H1 (cell line): Measurements from ENCODE around the gene SVIL. TPM values are rescaled to one million over a fixed set of nuclear protein-coding genes. Genes with fewer than 3 reads are reported as not detected.

ENCODE experiments used
- CTCF ChIA-PET: fragments of 300-600 bp; sonication (Branson Sonifier 250); formaldehyde crosslinking; loops from one replicate; lab custom pipeline; 2021; ENCODE audit not compliant: partially characterized antibody; lab: Charles Lee
- POLR2A ChIA-PET: fragments of 300-600 bp; sonication (Branson Sonifier 250); formaldehyde crosslinking; loops from one replicate; lab custom pipeline; 2021; ENCODE audit warnings: inconsistent platforms; ENCODE audit not compliant: partially characterized antibody; lab: Charles Lee
- DNase-seq, 2 experiments: peaks; one replicate each; pipeline versions ENCODE4 v3.0.0 to v3.0.0-alpha.2; 2010 to 2022; ENCODE audit warnings: low spot score in 2 of 2, low read depth in 1 of 2, mixed read lengths in 1 of 2
- FAIRE-seq: peaks from 2 replicates; lab custom pipeline; 2011; peaks lifted over from hg19 to GRCh38; lab: Jason Lieb, UNC
- H2AFZ ChIP-seq: 2 replicates; pipeline ENCODE4 v1.8.1; 2012; ENCODE audit warnings: low read length, inconsistent platforms
- H2AK5ac ChIP-seq: 2 replicates; pipeline ENCODE4 v1.6.1; 2013; ENCODE audit warnings: low read depth, low read length
- H2BK120ac ChIP-seq: replicated peaks from 2 replicates; pipeline ENCODE3; 2013; ENCODE audit warnings: low read depth, low read length, inconsistent platforms
- H2BK12ac ChIP-seq: 2 replicates; pipeline ENCODE4 v1.6.1; 2013; ENCODE audit warnings: low read depth, low read length
- H2BK15ac ChIP-seq: 2 replicates; pipeline ENCODE4 v1.6.1; 2013; ENCODE audit warnings: low read length
- H2BK20ac ChIP-seq: 2 replicates; pipeline ENCODE4 v1.6.1; 2013; ENCODE audit warnings: low read length
- H2BK5ac ChIP-seq: 2 replicates; pipeline ENCODE4 v1.6.1; 2013; ENCODE audit warnings: low read depth, low read length
- H3K14ac ChIP-seq: 2 replicates; pipeline ENCODE4 v1.6.1; 2013; ENCODE audit warnings: inconsistent platforms; ENCODE audit not compliant: insufficient read length
- H3K18ac ChIP-seq: 2 replicates; pipeline ENCODE4 v1.6.1; 2013; ENCODE audit warnings: low read length; ENCODE audit errors: extremely low read depth
- H3K23ac ChIP-seq: 2 replicates; pipeline ENCODE4 v1.6.1; 2013; ENCODE audit warnings: inconsistent platforms; ENCODE audit not compliant: insufficient read length
- H3K23me2 ChIP-seq: 2 replicates; pipeline ENCODE4 v1.6.1; 2013; ENCODE audit warnings: low read depth, low read length
- H3K27ac ChIP-seq: 2 replicates; pipeline ENCODE4 v1.6.1; 2011; ENCODE audit warnings: low read depth, low read length, inconsistent platforms
- H3K27me3 ChIP-seq, 4 experiments: replicated peaks in 1 of 4; 1 replicate in 1 of 4; 2 replicates in 3 of 4; pipeline versions ENCODE4 v1.6.1 to v1.8.1; 2011 to 2013; ENCODE audit warnings: low read length in 3 of 4, mild to moderate bottlenecking in 3 of 4, inconsistent platforms in 2 of 4, mixed read lengths in 2 of 4, moderate library complexity in 1 of 4; ENCODE audit not compliant: control insufficient read depth in 3 of 4, insufficient read depth in 3 of 4; ENCODE audit errors: extremely low read depth in 1 of 4
- H3K36me3 ChIP-seq, 4 experiments: 2 replicates each; pipeline versions ENCODE4 v1.6.1 to v1.8.1; 2011 to 2013; ENCODE audit warnings: mild to moderate bottlenecking in 4 of 4, low read length in 3 of 4, moderate library complexity in 2 of 4, control low read depth in 1 of 4, inconsistent platforms in 1 of 4; ENCODE audit not compliant: insufficient read depth in 4 of 4, control insufficient read depth in 2 of 4
- H3K4ac ChIP-seq: replicated peaks from 2 replicates; pipeline ENCODE3; 2013; ENCODE audit warnings: low read length, low read depth, mixed read lengths, inconsistent platforms; ENCODE audit not compliant: insufficient read length
- H3K4me1 ChIP-seq, 4 experiments: replicated peaks in 1 of 4; 1 replicate in 1 of 4; 2 replicates in 3 of 4; pipeline versions ENCODE4 v1.6.1 to v1.8.1; 2011 to 2013; ENCODE audit warnings: low read length in 3 of 4, inconsistent platforms in 2 of 4, mixed read lengths in 1 of 4; ENCODE audit not compliant: insufficient read depth in 4 of 4, control insufficient read depth in 3 of 4
- H3K4me2 ChIP-seq, 2 experiments: 2 replicates each; pipeline versions ENCODE4 v1.6.1 to v1.8.1; 2011 to 2013; ENCODE audit warnings: low read depth in 2 of 2, low read length in 2 of 2, control low read depth in 1 of 2, inconsistent platforms in 1 of 2, mild to moderate bottlenecking in 1 of 2; ENCODE audit not compliant: insufficient read depth in 1 of 2
- H3K4me3 ChIP-seq, 4 experiments: fragments of 200-600, 300-600 bp in 1 of 4; sonication (generic), shearing (Covaris generic), sonication (Bioruptor Twin) in 1 of 4; 2 replicates each; pipeline versions ENCODE4 v1.5.1 to v1.8.1; 2011 to 2016; ENCODE audit warnings: low read length in 4 of 4, low read depth in 3 of 4, control low read depth in 2 of 4, inconsistent platforms in 2 of 4, mild to moderate bottlenecking in 2 of 4, mixed read lengths in 1 of 4, moderate library complexity in 1 of 4; ENCODE audit not compliant: insufficient read depth in 2 of 4; ENCODE audit errors: extremely low read depth in 1 of 4
- H3K56ac ChIP-seq: replicated peaks from 2 replicates; pipeline ENCODE3; 2013; ENCODE audit warnings: low read depth, mild to moderate bottlenecking, mixed read lengths, low read length, inconsistent platforms; ENCODE audit not compliant: insufficient read length
- H3K79me1 ChIP-seq: 2 replicates; pipeline ENCODE4 v1.6.1; 2013; ENCODE audit warnings: low read depth, low read length, control low read depth
- H3K79me2 ChIP-seq, 2 experiments: 2 replicates each; pipeline versions ENCODE4 v1.6.1 to v1.8.1; 2012 to 2013; ENCODE audit warnings: low read length in 2 of 2, mild to moderate bottlenecking in 2 of 2, inconsistent platforms in 1 of 2; ENCODE audit not compliant: insufficient read depth in 2 of 2, control insufficient read depth in 1 of 2
- H3K9ac ChIP-seq, 4 experiments: replicated peaks in 1 of 4; 1 replicate in 1 of 4; 2 replicates in 3 of 4; pipeline versions ENCODE4 v1.6.1 to v1.8.1; 2011 to 2013; ENCODE audit warnings: low read depth in 3 of 4, low read length in 3 of 4, control low read depth in 2 of 4, mild to moderate bottlenecking in 2 of 4, moderate library complexity in 2 of 4, inconsistent platforms in 1 of 4; ENCODE audit errors: extremely low read depth in 1 of 4
- H3K9me3 ChIP-seq, 2 experiments: 2 replicates each; pipeline versions ENCODE4 v1.6.1 to v1.8.1; 2012 to 2013; ENCODE audit warnings: mild to moderate bottlenecking in 2 of 2, moderate library complexity in 2 of 2, control low read depth in 1 of 2, inconsistent platforms in 1 of 2, low read depth in 1 of 2, low read length in 1 of 2, mixed read lengths in 1 of 2; ENCODE audit not compliant: insufficient read depth in 2 of 2
- H4K20me1 ChIP-seq, 2 experiments: replicated peaks in 1 of 2; 2 replicates each; pipeline versions ENCODE3 to v1.8.1; 2011 to 2013; ENCODE audit warnings: inconsistent platforms in 2 of 2, low read length in 2 of 2, mild to moderate bottlenecking in 1 of 2; ENCODE audit not compliant: insufficient read depth in 2 of 2, control insufficient read depth in 1 of 2
- H4K5ac ChIP-seq: 2 replicates; pipeline ENCODE4 v1.6.1; 2013; ENCODE audit warnings: low read length, low read depth, mixed read lengths, inconsistent platforms; ENCODE audit not compliant: insufficient read length
- H4K8ac ChIP-seq: 2 replicates; pipeline ENCODE4 v1.8.0; 2013; ENCODE audit warnings: mild to moderate bottlenecking, moderate library complexity, low read length, inconsistent platforms; ENCODE audit not compliant: insufficient read depth; ENCODE audit errors: extremely low read depth
- H4K91ac ChIP-seq: replicated peaks from 2 replicates; pipeline ENCODE3; 2013; ENCODE audit warnings: low read length, mixed read lengths, inconsistent platforms; ENCODE audit not compliant: insufficient read length
- ASH2L ChIP-seq: fragments of 200-600, 300-600 bp; sonication (generic); IDR thresholded peaks from one replicate; pipeline ENCODE4 v1.7.1; 2017; ENCODE audit warnings: low read length
- GABPA ChIP-seq: IDR thresholded peaks from 2 replicates; pipeline ENCODE4 v1.6.1; 2011; ENCODE audit warnings: mild to moderate bottlenecking, low read length, moderate library complexity, borderline replicate concordance; ENCODE audit not compliant: insufficient read depth
- NRF1 ChIP-seq: IDR thresholded peaks from 2 replicates; pipeline ENCODE4 v1.6.1; 2011; ENCODE audit warnings: mild to moderate bottlenecking, low read depth, low read length, improper control_type of control experiment
- RBBP5 ChIP-seq: IDR thresholded peaks from 2 replicates; pipeline ENCODE4 v1.7.1; 2012; ENCODE audit warnings: low read depth, mild to moderate bottlenecking, inconsistent platforms, low read length, moderate library complexity, borderline replicate concordance
- RNF2 ChIP-seq: fragments of 200-900, 300-1000 bp; sonication (generic); IDR thresholded peaks from 2 replicates; pipeline ENCODE4 v1.7.1; 2016; ENCODE audit warnings: borderline replicate concordance, low read depth, mild to moderate bottlenecking, antibody characterized with exemption, low read length; ENCODE audit not compliant: poor library complexity, severe bottlenecking; ENCODE audit errors: missing control alignments
- TAF7 ChIP-seq: optimal IDR thresholded peaks from 2 replicates; pipeline ENCODE3; 2011; ENCODE audit warnings: low read depth, mild to moderate bottlenecking, inconsistent platforms, low read length, moderate library complexity, borderline replicate concordance
- WGBS, 2 experiments: shearing (Covaris generic) in 1 of 2; methylation state at CpG; one replicate each; pipeline versions ENCODE4 v1.1.6 to v1.1.7; 2013 to 2015; ENCODE audit warnings: low lambda C conversion rate in 2 of 2, mixed read lengths in 2 of 2, inconsistent platforms in 1 of 2, low coverage in 1 of 2, missing lambda C conversion rate in 1 of 2; ENCODE audit not compliant: insufficient replicate concordance in 2 of 2, insufficient coverage in 1 of 2, insufficient read length in 1 of 2; ENCODE audit errors: extremely low coverage in 1 of 2, missing lambda C conversion rate in 1 of 2; 5-methylcytosine and 5-hydroxymethylcytosine counted together
- polyA plus RNA-seq, 7 experiments: library from polyadenylated mRNA; depleted of rRNA in 3 of 7; stranded (reverse) in 5 of 7; unstranded in 2 of 7; fragments of >200 nt in 5 of 7; fragments of 200-250 nt in 2 of 7; gene quantifications; 1 replicate in 5 of 7; 2 replicates in 1 of 7; 4 replicates in 1 of 7; pipeline versions ENCODE4 v1.2.1 to v1.2.3, GENCODE V29; 2011 to 2013; ENCODE audit warnings: missing spikeins in 2 of 7, mixed read lengths in 2 of 7
- total RNA-seq: library from RNA; stranded (reverse); fragmentation: NEBNext Ultra II Directional; extraction: Animal tissue kit (Norgen Biotek cat#: 25700); gene quantifications from 2 replicates; pipeline ENCODE4 v1.2.1, GENCODE V29; 2021

SVIL gene
- total and polyA plus RNA-seq, 2 of the 8 experiments (the other 6 are each of a cell fraction or from before 2014, with no cell fraction given) = 4.7 to 15.4 TPM

DNA sequence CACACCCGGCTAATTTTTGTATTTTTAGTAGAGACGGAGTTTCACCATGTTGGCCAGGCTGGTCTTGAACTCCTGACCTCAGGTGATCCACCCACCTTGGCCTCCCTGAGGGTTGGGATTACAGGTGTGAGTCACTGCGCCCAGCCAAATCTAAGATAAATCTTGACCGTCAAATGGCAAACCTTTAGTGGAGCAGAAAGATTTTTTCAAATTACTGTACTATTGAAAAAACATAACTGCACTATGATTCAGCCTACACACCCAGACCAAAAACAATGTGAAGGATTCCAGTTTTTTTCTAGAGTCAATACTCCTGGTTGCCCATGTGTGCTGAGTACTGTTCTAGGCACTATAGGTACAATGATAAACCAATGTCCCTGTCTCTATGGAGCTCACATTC is 33.9 kb upstream of the SVIL start:
- H3K4me2 ChIP-seq = no peak overlapping the region
- TF ChIP-seq RNF2 (no peak), RBBP5 (no peak), ASH2L (no peak), TAF7 (no peak), NRF1 (no peak), GABPA (no peak)

More for the DNA sequence above, 33.9 kb upstream of the SVIL start:
- Histone ChIP-seq H2AK5ac (no peak overlapping the region), H2AFZ (no peak overlapping the region), H2BK5ac (no peak overlapping the region), H4K20me1 (no peaks in the 10 kb centered on the region), H4K8ac (no peak overlapping the region), H2BK15ac (no peak overlapping the region), H3K36me3 (no peaks in the 10 kb centered on the region), H3K4me3 (no peak overlapping the region), H2BK20ac (no peak overlapping the region), H3K79me1 (0 out of 2 replicates have a peak, but pooled peaks cover 2% of the 10 kb centered on the region), H3K9ac (no peak overlapping the region), H3K18ac (no peak overlapping the region), H3K79me2 (no peaks in the 10 kb centered on the region), H2BK12ac (no peak overlapping the region), H3K9me3 (peaks cover 0 to 1% of the 10 kb centered on the region in 2 experiments; a peak in 1 of 4 replicates), H4K91ac (no peak overlapping the region), H3K23me2 (no peaks in the 10 kb centered on the region), H3K4me1 (peaks cover 2 to 7% (median 5%) of the 10 kb centered on the region in 4 experiments; a peak in 4 of 7 replicates), H3K14ac (no peak overlapping the region), H4K5ac (no peak overlapping the region), H3K27ac (no peak overlapping the region), H3K56ac (no peak overlapping the region), H3K4ac (no peak overlapping the region), H2BK120ac (no peak overlapping the region), H3K23ac (no peak overlapping the region), H3K27me3 (no peaks in the 10 kb centered on the region)
- ChIA-PET CTCF (interaction anchor here (0.7 to 2.6 kb wide), 5 partner anchors 12 to 168 kb away, joined by 3 to 7 read pairs (median 4); no protein-coding TSS in a partner anchor), POLR2A (no interaction called here)
- no peak for DNase-seq
- FAIRE-seq = no peak
- WGBS, 2 experiments = 91% methylated on average over 4 of the region's 4 CpGs; no CpG with 5 or more reads in 1 of the 2 experiments
